Kasumi-1 (cell line): Measurements from ENCODE around the gene IFNGR1.
"Not testable (repeated sequence)": the region's sequence is repeated elsewhere in the genome, so short reads cannot be mapped to it uniquely, and the experiment has no call there.

Source experiments
- DNase-seq, 2 experiments: peaks; one replicate each; lab custom pipeline; 2025; lab: John Stamatoyannopoulos, UW

Gene IFNGR1

DNA sequence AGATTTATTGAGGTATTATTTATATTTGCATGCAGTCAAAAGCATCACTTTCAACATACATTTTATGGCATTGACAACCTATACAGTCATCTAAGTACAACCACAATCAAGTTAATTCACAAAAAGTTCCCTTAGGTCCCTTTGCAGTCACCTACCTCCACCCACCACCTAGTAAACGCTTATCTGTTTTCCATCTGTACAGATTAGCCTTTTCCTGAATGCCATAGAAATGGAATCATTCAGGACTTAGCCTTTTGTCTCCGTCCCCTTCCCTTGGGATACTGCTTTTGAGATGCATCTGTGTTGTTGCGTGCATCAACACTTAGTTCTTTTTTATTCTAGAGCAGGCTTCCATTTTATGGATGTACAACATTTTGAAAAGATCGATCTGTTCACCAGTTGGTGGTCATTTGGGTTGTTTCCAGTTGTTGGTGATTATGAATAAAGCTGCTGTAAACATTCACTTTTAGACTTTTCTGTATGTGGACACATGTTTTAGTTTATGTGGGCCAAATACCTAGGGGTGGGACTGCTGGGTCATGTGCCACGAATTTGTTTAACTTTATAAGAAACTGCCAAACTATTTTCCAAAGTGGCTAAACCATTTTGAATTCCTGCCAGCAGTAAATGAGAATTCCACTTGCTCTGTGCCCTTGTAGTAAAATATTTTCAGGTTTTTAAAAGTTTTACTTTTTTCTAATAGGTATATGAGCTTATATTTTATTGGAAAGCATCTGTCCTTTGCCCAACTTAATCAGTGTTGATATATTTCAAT, 17.6 kb upstream of the IFNGR1 start:
- no peak for DNase-seq

- DNase-seq: no peak
Measured at GRCh38 chr6:137235686-137236085, 16.5 kb upstream of the IFNGR1 start.

- DNase-seq: peak; percentile 91 to 95
Measured at GRCh38 chr6:137233911-137234863, 15.0 kb upstream of the IFNGR1 start.

DNA sequence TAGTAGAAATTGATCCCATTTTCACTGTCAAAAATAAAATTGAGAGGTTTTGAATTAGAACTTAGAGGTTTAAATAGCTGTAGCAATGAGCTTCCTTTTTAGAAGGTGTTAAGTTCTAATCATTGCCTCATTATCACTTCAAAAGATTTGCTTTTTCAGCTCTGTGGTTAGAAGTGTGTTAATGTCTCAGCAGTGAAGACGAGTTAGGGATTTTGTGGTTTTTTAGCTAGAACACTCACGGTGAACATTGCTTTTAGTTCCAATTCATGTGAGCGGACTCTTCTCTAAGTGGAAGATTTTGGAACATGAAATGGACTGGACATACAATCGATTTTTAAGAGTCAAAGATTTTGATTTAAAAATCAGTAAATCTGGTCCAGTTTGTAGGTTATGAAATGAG, 12.7 kb upstream of the IFNGR1 start:
- DNase-seq: no peak

GRCh38 chr6:137230956-137231555, 11.9 kb upstream of the IFNGR1 start:
- DNase-seq: no peak

- DNase-seq: peak; percentile 26 to 30
Measured at GRCh38 chr6:137230547-137230946, 11.4 kb upstream of the IFNGR1 start.

DNA sequence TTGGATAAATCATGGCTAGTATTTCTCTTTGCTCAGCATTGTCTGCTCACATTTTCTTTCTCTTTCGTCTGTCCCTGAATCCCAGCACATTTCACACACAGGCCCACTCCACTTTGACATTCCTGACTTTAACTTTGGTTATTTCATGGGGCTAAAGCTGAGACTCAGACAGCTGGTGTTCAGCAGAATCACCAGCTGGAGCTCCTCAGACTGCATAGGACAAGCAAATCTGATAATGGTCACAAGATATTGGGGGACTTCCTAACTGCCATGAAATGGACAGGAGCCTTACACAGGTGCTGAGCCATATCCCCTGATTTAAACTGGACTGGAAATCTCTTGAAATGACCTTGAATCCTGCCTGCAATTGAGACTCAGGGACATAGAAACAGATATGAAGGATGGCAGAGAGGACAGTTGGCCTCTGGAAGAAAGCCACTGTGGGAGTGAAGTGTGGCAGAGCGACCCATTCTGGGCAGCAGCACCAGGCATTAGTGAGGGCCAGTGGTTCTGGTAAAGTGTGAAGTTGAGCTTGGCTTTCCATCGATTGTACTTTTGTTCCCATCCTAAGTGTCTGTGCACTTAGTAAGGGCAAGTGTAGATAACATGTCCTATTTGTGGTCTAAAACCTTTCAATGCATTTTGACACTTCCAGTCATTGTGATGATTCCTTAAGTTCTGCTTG, 10.0 kb upstream of the IFNGR1 start:
- no peak for DNase-seq

DNA sequence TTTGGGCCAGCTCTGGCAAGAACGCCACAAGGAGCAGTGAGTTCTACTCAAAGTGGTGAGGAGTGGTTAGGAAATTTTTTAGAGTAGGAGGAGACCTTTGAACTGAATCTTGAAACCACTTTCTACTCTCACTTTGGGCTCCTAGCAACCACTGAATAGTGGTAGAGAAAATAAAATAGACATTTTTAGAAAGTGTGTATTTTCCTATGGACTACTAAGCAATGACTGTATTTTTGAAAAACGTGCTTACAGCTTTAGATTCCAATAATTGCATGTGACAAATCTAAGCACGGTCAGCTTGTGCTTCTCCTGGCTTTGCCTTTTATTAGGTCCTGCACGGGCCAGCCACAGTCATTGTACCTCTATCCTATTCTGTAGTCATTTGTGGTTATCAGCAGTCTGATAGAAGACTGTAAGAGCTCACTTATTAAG, 8.7 kb upstream of the IFNGR1 start:
- no peak for DNase-seq

DNA sequence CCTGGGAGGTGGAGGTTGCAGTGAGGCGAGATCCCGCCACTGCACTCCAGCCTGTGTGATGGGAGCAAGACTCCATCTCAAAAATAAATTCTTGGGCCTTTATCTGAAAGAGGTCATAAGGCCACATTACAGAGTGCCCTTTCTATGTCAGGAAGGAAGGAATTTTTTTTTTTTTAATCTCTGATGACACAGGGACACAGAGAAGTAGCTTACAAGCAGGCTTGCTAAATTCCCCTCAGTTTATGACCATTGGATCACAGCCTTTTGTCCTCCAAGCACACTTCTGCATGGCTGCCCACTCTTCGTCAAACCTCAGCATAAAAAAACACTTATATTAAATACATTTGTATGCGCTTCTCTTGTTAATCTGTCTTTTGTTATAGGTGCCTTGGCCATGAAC, 7.5 kb upstream of the IFNGR1 start:
- no peak for DNase-seq

GRCh38 chr6:137224799-137225198, 5.6 kb upstream of the IFNGR1 start:
- peak; percentile 97 to 98 for DNase-seq

GRCh38 chr6:137223370-137224131, 4.4 kb upstream of the IFNGR1 start:
- DNase-seq: peak; percentile 75 to 78

DNA sequence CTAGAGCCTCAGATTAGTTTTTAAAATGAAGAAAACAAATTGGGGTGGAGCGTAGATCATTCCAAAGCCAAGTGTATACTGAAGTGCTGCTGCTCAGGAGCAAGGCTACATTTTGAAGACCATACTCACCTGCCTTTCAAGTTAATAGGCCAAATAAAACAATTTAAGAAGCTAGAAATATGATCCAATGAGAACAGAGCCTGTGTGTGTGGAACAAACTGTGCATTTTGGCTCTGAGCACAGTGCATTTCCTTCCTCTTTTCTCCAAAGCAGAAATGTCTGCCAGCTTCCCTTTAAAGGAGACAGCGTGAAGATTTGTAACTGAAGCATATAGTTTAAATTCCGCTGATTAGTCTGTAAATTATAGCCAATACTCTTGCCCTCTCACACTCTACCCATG, 3.2 kb upstream of the IFNGR1 start:
- peak; percentile 94 to 95 for DNase-seq

- DNase-seq: peak in 1 of 2 experiments; percentile 61
Measured at GRCh38 chr6:137219664-137220252, 573 bp upstream of the IFNGR1 start.

- DNase-seq: peak; percentile 39 to 43
Measured at GRCh38 chr6:137218473-137218916, 690 bp downstream of the IFNGR1 start.

- peak; percentile 85 to 86 for DNase-seq
Measured at GRCh38 chr6:137217801-137218472, 1.2 kb downstream of the IFNGR1 start.

DNA sequence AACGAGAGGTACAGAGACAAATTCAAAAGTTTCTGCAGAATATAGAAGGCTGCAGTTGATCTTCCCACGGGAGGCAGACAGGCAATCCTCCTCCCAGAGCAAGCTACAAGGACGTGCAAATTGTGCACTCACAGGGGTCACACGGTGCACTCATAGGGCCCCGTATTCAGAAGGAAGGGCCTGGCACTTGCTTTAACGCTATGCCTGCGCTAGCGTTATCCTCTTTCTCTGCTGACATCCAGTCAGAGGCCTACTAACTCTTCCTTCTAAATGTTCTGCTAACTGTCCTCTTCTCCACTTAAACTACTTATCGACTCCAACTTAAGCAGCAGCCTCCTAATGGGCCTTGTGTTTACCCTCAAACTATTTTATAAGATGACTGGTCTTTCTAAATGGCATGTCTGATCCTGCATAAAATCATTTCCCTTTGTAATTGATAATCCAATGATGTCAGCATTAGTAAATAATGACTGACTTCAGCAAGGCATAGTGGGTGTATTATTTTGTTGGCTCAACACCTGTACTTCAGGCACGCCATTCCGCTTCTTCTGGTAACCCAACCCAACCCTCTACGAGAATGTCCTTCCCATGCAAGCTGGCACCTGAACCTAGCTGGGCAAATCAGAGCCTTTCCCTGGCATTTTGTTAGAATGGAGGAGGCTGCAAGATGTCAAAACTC, 2.2 kb downstream of the IFNGR1 start:
- no peak for DNase-seq

DNA sequence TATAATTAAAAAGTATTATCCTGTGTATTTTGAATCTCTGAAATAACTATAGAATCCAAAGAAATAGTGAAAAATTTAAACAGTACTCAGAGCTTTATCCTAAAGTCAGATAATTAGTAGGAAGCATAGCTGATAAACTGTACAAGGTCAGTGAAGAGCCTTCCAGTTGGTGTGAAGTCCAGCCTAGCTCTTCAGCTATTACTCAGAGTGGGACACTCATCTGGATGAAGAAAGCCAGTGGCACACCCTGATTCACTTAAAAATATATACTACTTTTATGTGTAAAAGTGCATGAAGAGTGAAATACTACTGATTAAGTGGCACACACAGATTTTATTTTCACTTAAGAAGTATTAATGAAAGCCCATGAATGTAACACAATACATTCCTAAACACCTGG, 3.1 kb downstream of the IFNGR1 start:
- no peak for DNase-seq

GRCh38 chr6:137215630-137216029, 3.6 kb downstream of the IFNGR1 start:
- DNase-seq: not testable (repeated sequence)

GRCh38 chr6:137214931-137215330, 4.3 kb downstream of the IFNGR1 start:
- DNase-seq: no peak
